Stimulated activated CD8-positive, alpha-beta memory T cell treated with anti-CD3 and anti-CD28 coated beads, Interleukin-15, amount 100 ng/mL, for 24 hours (primary cell): Measurements from ENCODE around the gene DEPP1.

ENCODE experiments used
- DNase-seq: peaks from one replicate; pipeline ENCODE4 v3.0.0-alpha.2; 2020; ENCODE audit warnings: low read depth

DEPP1 gene

GRCh38 chr10:44933451-44934321 lies 44.9 kb downstream of the DEPP1 start:
- no peak for DNase-seq

- peak; percentile 74 for DNase-seq
These were observed 45.8 kb downstream of the DEPP1 start for GRCh38 chr10:44932517-44933450.

- DNase-seq: no peak
These were observed 46.7 kb downstream of the DEPP1 start for GRCh38 chr10:44931621-44932516.

GRCh38 chr10:44930904-44931620 lies 47.5 kb downstream of the DEPP1 start:
- no peak for DNase-seq

GRCh38 chr10:44929356-44930255 lies 49.0 kb downstream of the DEPP1 start:
- no peak for DNase-seq

- DNase-seq: no peak
These were observed 50.1 kb downstream of the DEPP1 start for GRCh38 chr10:44928462-44928861.

- DNase-seq: no peak
These were observed 51.3 kb downstream of the DEPP1 start for GRCh38 chr10:44927352-44927751.

- DNase-seq: no peak
These were observed 51.8 kb downstream of the DEPP1 start for GRCh38 chr10:44926751-44927351.
